ENCODE results near the gene ANKRD27. TPM values are rescaled to one million over a fixed set of nuclear protein-coding genes. Genes with fewer than 3 reads are reported as not detected.

Gene ANKRD27
- total RNA-seq, 1 donor from 2014 or later = 19.6 TPM

Small RNA genes lying within 50 kb of the gene (small RNA-seq; reads per million reads assigned to genes)
- not detected for gene RN7SL789P (ENCODE audit: low replicate concordance)
- not detected for gene SNORA68B (ENCODE audit: low replicate concordance)

Other genes with a start within 250 kb of the ANKRD27 start
- gene PDCD5, start 94.0 kb downstream of the ANKRD27 start, total RNA-seq = 91.8 TPM
- 7.1 TPM for gene RGS9BP, start 668 bp upstream of the ANKRD27 start, total RNA-seq
- gene NUDT19, start 16.6 kb upstream of the ANKRD27 start, total RNA-seq = 11.4 TPM
- 0.41 TPM for gene TDRD12, start 44.6 kb upstream of the ANKRD27 start, total RNA-seq
- not detected for gene SLC7A9, start 194.6 kb upstream of the ANKRD27 start, total RNA-seq

Data from tongue (tissue), 2 donors.